ENCODE results near the gene HTR4.

DNA sequence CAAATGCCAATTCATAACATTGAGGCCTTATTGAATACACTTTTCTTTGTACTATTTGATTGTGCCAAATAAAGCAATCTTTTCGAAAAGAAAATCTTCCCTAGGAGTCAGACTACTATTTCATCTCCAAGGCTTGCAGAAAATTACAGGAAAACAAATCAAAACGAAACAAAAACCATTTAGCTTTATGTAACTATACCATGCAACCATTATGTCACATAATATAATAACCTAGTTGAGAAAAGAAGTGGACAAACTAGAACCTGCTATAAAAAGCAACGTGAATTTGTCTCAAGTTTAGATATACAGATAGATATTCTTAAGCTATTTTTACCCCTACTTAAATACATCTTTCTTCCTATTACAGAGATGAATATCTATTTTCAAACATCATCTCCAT is 18.0 kb downstream of the HTR4 start:
- no peak for TF ChIP-seq POLR2A (IDR thresholded peaks at IDR 0.05; ENCODE audit: low read length)
- no peak for TF ChIP-seq POLR2AphosphoS2 (conservative IDR thresholded peaks at IDR 0.05; ENCODE audit: low read length)
- TF ChIP-seq RFX5 (IDR thresholded peaks at IDR 0.05) = no peak
- TF ChIP-seq GATA3 (IDR thresholded peaks at IDR 0.05; ENCODE audit: borderline replicate concordance) = no peak
- TF ChIP-seq HDAC2 (IDR thresholded peaks at IDR 0.05) = no peak
- TF ChIP-seq, protein P1, sequence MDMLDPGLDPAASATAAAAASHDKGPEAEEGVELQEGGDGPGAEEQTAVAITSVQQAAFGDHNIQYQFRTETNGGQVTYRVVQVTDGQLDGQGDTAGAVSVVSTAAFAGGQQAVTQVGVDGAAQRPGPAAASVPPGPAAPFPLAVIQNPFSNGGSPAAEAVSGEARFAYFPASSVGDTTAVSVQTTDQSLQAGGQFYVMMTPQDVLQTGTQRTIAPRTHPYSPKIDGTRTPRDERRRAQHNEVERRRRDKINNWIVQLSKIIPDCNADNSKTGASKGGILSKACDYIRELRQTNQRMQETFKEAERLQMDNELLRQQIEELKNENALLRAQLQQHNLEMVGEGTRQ (IDR thresholded peaks at IDR 0.05) = no peak
- TF ChIP-seq, protein P2, sequence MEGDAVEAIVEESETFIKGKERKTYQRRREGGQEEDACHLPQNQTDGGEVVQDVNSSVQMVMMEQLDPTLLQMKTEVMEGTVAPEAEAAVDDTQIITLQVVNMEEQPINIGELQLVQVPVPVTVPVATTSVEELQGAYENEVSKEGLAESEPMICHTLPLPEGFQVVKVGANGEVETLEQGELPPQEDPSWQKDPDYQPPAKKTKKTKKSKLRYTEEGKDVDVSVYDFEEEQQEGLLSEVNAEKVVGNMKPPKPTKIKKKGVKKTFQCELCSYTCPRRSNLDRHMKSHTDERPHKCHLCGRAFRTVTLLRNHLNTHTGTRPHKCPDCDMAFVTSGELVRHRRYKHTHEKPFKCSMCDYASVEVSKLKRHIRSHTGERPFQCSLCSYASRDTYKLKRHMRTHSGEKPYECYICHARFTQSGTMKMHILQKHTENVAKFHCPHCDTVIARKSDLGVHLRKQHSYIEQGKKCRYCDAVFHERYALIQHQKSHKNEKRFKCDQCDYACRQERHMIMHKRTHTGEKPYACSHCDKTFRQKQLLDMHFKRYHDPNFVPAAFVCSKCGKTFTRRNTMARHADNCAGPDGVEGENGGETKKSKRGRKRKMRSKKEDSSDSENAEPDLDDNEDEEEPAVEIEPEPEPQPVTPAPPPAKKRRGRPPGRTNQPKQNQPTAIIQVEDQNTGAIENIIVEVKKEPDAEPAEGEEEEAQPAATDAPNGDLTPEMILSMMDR (IDR thresholded peaks at IDR 0.05) = no peak
- TF ChIP-seq EP300 (IDR thresholded peaks at IDR 0.05) = no peak
- TF ChIP-seq EHMT2 (IDR thresholded peaks at IDR 0.05; ENCODE audit: low read depth) = no peak
- TF ChIP-seq MAZ (IDR thresholded peaks at IDR 0.05; ENCODE audit: borderline replicate concordance, low read depth, low read length) = no peak
- TF ChIP-seq CHD2 (IDR thresholded peaks at IDR 0.05; ENCODE audit: low read length, partially characterized antibody) = no peak
- TF ChIP-seq, protein P3, sequence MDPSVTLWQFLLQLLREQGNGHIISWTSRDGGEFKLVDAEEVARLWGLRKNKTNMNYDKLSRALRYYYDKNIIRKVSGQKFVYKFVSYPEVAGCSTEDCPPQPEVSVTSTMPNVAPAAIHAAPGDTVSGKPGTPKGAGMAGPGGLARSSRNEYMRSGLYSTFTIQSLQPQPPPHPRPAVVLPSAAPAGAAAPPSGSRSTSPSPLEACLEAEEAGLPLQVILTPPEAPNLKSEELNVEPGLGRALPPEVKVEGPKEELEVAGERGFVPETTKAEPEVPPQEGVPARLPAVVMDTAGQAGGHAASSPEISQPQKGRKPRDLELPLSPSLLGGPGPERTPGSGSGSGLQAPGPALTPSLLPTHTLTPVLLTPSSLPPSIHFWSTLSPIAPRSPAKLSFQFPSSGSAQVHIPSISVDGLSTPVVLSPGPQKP (IDR thresholded peaks at IDR 0.05; ENCODE audit: low read depth, low read length) = no peak
